NCI-H748 treated with DMSO at 0.1 percent for 48 hours (cell line): ENCODE measurements around the gene C10orf105.

Experiments used
- DNase-seq: peaks from one replicate; lab custom pipeline; 2025; lab: John Stamatoyannopoulos, UW

C10orf105 gene

GRCh38 chr10:71697938-71698709 is 21.5 kb downstream of the C10orf105 start:
- DNase-seq: no peak

DNA sequence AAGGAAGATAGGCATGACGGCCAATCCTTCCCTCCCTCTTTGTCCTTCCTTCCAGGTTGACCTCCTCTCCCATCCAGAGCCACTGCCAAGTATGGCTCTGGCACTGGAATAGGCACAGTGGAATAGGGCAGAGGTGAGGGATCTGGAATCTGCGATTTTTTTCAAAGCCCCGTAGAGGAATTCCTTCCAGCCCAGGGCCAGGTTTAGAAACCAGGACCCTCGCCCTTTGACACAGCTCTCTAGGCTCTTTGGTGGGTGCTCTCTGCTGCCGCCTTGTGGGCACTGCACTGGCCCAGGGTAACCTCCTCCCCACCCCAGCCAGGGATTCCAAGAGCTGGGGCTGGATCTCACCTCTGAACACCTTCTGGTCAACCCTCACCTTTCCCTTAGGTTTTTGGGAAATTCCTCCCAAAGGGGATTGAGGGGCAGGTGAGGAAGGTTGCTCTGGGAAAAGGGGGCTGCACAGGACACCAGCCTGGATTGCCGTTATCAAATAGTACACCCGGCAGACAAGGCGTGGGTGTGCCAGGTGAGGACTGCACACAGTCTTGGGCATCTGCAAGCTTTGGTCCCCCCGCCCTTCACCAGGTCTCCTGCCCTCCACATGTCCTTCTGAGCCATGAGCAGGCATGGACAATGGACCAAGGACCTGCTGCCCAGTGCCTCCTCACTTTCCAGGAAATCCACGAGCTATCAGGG is 22.8 kb downstream of the C10orf105 start:
- DNase-seq: no peak

- no peak for DNase-seq
These were observed 23.8 kb downstream of the C10orf105 start for GRCh38 chr10:71695502-71696476.

DNA sequence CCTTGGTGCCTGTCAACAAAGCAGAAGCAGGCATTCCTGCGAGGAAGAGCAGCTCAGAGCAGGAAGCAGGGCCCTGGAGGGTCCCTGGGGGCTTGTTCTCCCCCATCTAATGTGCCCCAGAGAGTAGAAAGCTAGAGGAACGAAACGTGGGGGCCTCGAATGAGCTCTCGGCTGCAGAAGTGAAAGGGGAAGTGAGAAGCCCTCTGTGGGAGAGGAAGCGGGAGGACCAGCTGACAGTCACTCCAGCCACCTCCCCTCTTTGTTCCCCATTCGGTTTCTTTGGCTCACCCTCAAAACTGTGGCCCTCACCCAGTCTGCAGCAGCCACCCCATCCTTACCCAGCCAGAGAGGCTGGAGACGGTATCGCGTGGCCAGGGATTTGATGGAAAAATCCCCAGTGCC is 25.0 kb downstream of the C10orf105 start:
- DNase-seq: no peak

GRCh38 chr10:71694039-71694501 is 25.5 kb downstream of the C10orf105 start:
- DNase-seq: no peak

- no peak for DNase-seq
These were observed 26.2 kb downstream of the C10orf105 start for GRCh38 chr10:71693377-71693776.

DNA sequence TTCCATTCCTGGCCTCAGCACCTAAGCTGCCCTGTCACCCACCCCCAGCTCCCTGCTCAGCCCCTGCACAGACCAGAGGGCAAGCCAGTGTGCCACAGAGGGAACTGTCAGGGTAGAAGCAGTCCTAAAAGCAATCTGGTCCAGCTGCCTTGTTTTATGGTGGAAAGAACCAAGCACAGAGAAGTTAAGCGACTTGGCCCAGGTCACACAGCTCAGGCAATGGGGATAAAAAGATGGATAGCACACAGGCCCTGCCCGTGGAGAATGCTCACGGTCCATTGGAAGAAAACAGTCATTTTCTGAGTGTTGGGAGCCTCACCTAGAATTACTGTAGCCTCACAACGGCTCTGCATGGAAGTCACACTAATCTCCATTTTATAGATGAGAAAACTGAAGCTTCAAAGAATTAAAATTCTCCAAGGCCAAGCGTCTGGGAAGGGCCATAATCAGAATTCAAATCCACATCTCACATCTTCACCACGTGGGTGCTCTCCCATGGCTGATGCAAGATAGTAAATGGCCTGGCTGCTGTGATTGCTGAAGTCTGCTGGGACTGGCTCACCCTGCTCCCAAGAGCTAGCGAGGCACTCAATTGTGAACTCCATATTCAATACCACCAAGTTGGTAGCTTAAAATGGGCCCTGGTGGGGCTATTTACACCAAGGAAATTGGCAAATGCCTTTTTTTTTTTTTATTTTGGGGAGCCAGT is 26.8 kb downstream of the C10orf105 start:
- DNase-seq: no peak

DNA sequence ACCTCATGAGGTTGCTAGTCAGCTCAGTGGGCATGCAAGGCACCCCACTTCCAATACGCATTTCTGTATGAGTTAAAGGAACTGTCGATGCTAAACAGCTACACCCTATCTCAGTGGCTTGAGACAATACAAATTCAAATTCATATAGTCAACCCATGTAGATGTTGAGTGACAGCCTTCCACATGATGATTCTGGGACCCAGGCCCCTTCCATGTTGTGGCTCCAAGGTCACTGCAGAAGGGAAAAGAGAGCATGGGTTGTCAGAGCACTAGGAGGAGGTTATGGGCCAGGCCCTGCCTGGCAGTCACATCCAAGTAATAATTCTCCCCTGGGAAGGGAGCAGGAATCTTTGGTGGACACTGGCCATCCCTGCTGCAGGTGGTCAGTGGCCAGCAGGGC is 28.2 kb downstream of the C10orf105 start:
- DNase-seq: no peak

- DNase-seq: no peak
These were observed 29.4 kb downstream of the C10orf105 start for GRCh38 chr10:71690094-71690720.

DNA sequence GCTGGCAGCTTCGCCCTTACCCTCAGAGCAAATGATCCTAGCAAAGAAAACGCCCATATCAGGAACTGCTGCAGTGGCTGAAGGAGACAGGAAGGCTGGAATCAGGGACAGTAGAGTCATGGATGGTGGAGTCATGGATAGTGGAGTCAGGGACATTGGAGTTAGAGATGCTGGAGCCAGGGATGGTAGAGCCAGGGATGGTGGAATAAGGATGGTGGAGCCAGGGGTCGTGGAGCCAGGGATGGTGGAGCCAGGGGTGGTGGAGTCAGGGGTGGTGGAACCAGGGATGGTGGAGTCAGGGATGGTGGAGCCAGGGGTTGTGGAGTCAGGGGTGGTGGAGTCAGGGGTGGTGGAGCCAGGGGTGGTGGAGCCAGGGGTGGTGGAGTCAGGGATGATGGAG is 31.3 kb downstream of the C10orf105 start:
- DNase-seq: no peak

DNA sequence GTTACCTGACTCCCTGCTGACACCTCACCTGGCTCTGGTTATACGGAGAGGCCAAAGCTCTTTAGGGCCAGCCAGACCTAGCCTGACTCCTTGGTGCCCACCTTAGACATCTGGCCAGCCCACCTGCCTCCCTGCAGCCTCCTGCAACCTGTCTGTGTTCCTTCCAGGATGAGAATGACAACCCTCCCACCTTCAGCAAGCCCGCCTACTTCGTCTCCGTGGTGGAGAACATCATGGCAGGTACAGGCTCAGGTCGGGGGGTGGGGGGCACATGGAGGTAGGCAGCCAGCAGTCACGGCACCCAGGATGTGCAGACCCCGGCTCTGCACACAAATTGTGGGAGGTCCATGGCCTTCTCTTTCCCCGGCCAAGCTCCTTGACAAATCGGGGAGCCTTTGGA is 32.1 kb downstream of the C10orf105 start:
- no peak for DNase-seq

GRCh38 chr10:71687077-71687476 is 32.5 kb downstream of the C10orf105 start:
- no peak for DNase-seq

DNA sequence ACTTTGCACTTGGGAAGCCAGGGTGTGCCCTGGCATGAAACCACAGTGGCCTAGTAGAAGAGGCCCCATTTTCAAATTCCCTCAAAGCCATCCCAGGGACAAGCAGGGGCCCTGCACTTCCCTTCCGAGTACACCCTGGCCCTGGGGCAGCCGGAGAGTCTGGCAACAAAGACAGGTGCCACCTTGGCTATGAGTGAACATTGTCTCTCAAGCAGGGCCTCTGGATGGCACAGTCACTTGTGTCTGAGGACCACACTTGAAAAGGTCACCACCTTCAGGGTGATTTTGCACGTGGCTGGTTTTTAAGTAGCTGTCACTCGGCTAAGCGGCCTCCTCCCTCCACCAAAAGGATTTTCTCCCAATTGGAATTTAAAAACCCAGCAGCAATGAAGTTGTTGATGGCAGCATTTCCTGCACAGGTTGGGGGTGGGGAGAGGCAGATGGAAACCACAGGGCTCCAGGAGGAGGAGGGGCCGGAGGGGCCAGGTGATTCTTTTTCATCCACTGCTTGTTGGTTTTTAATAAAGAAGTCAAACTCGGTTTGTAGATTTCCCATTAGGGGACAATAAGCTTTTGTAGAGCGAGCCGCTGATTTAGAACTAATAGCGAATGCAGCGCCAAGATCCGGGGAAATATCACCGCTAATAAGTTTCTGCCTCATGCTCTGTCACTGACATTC is 33.9 kb downstream of the C10orf105 start:
- DNase-seq: no peak

DNA sequence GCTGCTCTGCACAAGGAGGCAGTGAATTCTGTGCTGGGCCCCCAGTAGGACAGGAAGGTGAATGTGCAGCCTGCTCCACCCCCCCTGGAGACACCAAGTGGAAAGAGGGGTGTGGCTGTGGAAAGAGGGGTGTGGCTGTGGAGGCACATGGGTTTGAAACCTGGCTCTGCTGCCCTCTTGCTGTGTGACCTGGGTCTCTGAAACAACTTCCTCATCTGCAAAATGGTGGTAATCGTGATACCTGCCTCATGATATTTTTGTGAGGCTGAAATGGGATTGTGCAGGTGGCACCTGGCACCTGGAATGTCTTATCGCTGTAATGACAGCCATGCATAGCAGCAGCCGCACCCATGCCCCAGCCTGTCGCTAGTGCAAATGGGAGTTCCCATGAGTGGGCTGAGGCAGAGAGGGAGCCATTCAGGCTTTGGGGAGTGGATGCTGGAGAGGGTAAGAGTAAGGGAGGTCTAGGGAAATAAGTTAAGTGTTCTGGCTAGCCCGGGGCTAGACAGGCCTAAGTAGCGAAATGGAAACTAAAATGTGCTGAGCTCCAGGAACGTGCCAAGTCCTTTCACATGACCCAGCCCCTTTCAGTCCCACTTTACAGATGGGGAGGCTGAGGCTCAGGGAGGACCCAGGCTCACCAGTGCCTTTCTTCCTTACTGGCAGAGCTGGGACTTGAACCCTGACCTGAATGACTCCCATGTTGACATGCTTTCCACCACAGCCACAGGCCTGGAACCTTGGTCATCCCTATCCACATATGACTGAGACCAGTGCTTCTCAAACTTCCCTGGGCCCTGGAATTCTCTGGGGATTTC is 35.0 kb downstream of the C10orf105 start:
- no peak for DNase-seq

DNA sequence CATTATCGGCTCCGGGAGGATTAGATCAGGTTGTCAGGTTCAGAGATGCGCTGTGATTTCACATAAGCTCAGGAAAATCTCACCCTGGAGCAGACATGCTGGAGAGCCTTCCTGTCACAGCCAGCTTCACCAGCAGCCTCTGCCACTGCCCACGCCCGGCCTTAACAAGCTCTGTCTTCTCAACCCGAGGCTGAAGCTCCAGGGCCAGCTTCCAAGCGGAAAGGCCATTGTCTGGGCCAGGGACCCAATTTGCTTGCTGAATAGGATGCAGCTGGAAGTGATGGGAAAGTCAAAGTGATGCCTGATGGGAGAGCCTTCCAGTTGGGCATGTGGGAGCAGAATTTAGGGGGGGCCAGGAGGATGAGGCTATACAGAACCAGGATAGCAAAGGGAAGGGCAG is 36.3 kb downstream of the C10orf105 start:
- DNase-seq: no peak

DNA sequence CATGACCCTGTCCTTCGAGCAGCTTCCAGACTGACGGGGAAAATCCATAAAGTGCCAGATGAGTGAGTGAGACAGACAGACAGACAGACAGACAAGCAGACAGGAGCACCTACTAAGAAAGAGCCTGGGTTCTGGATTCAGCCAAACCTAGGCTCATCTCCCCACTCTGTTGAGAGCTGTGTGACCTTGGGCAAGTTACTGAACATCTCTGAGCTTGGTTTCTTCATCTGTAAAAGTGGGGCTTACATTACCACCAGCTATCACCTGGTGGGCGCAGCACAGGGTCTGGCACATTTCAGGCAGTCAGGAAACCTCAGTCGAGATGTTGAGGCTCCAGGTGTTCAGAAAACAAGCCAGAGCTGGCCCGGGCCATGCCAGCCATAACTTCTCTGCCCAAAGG is 37.6 kb downstream of the C10orf105 start:
- DNase-seq: no peak

DNA sequence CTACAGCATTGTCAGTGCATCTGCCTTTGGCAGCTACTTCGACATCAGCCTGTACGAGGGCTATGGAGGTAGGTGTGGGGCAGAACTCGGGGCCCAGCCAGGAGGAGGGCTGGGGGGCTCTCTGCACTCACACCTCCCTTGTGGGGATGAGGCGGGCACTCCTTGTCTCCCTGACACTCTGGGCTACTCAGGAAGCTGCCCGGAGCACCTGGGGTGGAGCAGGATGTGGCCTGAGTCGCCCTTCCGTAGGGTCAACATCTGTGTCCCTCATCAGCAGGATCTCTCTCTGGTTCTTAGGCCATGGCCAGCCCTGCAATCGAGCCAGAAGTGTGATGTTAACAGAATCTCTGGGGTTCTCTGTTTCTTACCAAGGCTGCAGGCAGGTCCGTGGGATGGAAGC is 40.2 kb downstream of the C10orf105 start:
- DNase-seq: no peak

- no peak for DNase-seq
These were observed 41.3 kb downstream of the C10orf105 start for GRCh38 chr10:71678057-71678805.

DNA sequence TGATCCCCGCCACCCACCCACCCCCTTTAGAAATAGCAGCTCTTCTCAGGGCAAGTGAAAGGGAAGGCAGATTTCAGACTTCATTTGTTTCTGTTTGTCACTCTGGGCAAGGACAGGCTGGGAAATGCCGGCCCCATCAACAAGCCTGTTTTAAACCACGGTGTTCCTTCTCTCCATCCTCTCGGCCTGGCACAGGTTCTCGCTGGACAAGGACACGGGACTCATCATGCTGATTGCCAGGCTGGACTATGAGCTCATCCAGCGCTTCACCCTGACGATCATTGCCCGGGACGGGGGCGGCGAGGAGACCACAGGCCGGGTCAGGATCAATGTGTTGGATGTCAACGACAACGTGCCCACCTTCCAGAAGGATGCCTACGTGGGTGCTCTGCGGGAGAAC is 42.3 kb downstream of the C10orf105 start:
- no peak for DNase-seq
